NCI-H345 (cell line): ENCODE measurements around the gene HKDC1.
A peak's percentile ranks its signal among the peaks of the same experiment; 100 is the strongest.
"Not testable (repeated sequence)": the region's sequence is repeated elsewhere in the genome, so short reads cannot be mapped to it uniquely, and the experiment has no call there.

Experiments used
- DNase-seq: peaks from one replicate; lab custom pipeline; 2025; lab: John Stamatoyannopoulos, UW

HKDC1 gene, protein sequence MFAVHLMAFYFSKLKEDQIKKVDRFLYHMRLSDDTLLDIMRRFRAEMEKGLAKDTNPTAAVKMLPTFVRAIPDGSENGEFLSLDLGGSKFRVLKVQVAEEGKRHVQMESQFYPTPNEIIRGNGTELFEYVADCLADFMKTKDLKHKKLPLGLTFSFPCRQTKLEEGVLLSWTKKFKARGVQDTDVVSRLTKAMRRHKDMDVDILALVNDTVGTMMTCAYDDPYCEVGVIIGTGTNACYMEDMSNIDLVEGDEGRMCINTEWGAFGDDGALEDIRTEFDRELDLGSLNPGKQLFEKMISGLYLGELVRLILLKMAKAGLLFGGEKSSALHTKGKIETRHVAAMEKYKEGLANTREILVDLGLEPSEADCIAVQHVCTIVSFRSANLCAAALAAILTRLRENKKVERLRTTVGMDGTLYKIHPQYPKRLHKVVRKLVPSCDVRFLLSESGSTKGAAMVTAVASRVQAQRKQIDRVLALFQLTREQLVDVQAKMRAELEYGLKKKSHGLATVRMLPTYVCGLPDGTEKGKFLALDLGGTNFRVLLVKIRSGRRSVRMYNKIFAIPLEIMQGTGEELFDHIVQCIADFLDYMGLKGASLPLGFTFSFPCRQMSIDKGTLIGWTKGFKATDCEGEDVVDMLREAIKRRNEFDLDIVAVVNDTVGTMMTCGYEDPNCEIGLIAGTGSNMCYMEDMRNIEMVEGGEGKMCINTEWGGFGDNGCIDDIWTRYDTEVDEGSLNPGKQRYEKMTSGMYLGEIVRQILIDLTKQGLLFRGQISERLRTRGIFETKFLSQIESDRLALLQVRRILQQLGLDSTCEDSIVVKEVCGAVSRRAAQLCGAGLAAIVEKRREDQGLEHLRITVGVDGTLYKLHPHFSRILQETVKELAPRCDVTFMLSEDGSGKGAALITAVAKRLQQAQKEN

DNA sequence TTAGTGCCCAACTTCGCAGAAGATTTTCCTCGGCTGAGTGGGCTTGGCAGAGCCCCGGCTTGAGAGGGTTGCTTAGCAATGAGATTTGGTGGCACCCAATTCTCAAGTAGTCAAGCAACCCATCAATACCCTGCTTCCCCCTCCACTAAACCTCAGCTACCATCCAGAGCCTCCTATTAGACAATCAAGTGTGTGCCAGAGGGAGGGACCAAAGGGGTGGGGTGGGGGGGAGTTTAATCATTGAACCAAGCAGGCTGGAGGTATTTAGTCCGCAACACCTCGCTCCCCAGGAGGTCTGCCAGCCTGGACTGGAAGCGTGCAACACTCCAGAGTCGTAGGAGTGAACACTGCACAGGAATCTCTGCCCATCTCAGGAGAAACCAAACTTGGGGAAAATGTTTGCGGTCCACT is at the start of gene HKDC1:
HKDC1 (plus strand) TSS at position 292 of the 411 bp plus-strand sequence; CDS start at position 396, 104 bp downstream.
- no peak for DNase-seq

DNA sequence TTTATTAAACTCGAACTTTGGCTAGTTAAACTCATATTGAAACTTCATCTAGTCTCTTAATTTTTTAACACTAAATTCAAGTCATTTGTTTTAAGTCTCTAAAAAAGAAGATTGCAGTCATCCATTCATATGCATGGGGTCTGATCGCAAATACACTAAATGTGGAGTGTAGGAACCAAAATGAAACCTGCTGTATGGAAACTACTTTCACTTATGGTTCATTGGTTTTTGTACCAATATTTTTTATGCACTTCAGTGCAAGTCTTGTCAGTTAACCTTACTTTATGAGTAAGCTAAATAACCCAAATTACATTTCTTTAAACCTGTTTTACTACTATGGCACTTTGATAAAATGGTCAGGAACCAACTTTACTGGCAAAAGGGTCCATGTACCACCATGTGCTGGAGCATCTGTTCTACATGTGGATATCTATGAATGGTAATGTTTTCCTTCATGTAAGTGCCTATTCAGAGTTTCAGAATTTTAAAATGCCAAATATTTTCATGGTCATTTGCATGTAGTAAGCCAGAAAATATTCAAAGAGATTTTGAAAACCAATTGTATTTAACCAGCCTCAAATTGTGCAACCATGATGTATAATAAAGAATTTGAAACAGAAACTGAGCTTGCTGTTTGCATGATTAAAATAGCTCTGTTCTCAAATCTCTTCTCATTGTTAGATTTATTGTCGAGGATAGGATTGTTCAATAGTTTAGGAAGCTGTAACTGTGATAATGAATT is 47.7 kb upstream of the HKDC1 start:
- no peak for DNase-seq

DNA sequence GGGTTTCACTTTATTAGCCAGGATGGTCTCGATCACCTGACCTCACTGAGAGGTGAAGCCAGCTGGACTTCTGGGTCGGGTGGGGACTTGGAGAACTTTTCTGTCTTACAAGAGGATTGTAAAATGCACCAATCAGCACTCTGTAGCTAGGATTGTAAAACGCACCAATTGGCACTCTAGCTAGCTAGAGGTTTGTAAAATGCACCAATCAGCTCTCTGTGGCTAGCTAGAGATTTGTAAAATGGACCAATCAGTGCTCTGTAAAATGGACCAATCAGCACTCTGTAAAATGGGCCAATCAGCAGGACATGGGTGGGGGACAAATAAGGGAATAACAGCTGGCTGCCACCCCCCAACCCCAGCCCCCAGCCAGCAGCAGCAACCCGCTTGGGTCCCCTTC is 44.8 kb upstream of the HKDC1 start:
- DNase-seq: not testable (repeated sequence)

DNA sequence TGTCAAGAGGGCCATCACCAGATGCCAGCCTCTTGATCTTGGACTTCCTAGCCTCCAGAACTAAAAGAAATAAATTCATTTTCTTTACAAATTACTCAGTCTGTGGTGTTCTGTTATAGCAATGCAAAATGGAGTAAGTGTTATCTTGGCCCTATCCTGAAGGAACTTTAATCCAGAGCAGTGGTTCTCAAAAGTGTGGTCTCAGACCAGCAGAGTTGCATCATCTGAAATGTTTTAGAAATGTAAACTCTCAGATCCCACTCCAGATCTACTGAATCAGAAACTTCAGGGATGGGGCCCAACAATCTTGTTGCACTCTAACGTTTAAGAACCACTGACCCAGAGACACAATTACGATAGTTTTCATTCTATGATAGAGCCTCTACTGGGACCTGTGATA is 43.3 kb upstream of the HKDC1 start:
- no peak for DNase-seq

DNA sequence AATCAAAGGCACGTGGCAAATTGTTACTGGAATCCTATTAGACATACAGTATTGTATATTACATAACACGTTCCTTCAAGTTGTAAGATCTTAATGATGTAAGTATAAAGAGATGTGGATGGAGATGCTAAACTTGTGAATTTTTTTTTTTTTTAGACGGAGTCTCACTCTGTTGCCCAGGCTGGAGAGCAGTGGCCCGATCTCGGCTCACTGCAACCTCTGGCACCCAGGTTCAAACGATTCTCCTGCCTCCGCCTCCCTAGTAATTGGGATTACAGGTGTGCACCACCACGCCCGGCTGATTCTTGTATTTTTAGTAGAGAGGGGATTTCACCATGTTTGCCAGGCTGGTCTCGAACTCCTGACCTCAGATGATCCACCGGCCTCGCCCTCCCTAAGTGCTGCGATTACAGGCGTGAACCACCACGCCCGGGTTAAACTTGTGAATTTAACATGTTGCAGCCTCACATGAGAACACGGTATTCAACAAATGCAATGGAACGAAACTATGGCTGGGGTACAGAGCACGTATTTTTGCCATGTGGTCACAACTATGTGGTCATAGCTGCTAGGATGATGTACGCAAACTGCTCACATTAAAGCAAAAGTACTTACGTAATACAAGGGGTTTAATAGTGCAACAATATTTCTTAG is 40.9 kb upstream of the HKDC1 start:
- DNase-seq: no peak

DNA sequence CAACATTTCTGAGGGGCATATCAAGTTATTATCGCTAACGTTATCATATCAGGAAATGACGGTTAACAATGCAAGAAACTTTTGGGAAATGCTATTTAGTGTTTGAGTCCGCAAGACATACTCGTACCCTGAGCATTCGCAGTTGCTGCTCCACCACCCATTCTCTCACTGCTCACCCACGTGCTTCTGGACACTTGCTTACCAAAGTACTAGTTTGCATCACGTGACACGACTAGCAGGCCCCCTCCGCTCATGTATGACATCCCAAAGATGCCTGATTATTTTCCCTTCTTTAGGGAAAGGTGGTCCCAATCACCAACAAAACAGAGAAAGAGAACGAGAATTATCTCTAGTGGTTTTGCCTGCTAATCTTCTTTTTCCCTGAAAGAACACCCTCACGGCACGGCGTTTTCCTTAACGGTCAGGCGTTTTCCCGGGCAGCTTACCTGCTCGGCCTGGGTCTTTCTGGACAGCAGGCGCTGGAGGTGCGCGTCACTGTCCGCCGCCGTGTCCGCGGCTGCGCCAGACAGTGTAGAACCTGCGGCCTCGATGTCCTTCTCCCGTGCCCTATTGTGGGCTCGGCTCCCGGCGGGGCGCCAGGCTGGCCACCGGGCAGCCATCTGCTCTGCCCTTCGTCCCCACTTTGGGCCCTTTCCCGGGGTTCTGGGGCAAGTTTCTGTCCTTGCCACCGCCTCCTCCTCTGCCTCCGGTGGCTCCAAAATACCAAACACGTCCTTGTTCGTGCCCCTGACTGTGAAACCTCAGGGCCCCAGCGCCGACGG is 40.2 kb upstream of the HKDC1 start, which contains the start of gene SUPV3L1:
SUPV3L1 (plus strand) TSS at position 492 of the 782 bp plus-strand sequence; CDS start at position 550, 58 bp downstream.
- peak; percentile 88 for DNase-seq

DNA sequence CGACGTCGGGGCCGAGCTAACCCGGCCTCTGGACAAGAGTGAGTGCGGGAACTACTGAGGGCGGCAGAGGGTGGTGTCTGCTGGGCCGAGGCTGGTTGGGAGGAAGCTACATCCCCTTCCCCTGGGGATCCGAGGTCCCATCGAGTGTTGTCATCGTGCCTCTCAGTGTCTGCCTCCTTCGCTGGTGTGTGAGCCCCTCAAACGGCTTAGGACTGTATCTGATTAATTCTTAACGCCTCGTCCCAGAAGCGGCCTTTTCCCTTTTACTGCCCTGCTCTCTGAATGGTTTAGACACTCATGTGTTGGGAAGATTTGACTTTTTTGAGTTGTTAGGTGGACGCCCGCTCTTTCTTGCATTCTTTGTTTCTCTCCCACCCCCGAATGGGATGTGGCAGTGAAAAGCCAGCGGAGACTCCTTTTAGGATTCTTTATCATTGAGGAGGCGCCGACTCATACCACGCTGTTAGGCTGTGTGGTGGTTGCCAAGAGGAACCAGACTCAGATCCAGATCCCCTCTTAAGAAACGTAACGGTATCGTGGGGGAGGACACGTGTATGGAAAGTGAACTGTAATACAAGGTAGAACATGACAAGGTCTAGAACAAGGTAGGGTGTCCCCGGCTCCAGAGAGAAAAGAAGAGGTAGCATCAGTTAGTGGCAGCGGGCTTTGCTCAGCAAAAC is 39.5 kb upstream of the HKDC1 start:
- DNase-seq: no peak

DNA sequence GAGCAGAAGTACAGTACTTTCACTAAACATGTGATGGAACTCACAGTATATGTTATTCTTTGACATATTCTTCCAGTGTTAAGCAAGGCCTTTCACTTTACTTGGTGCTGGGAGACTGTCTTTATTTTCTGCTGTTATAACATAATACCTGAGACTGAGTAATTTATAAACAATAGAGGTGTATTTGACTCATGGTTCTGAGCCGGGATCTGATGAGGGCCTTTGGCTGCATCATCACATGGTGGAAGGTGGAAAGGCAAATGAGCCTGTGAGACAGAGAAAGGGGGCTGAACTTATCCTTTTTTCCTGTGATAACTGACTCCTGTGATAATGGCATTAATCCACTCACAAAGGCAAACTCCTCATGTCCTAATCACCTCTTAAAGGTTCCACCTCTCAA is 38.7 kb upstream of the HKDC1 start:
- no peak for DNase-seq

DNA sequence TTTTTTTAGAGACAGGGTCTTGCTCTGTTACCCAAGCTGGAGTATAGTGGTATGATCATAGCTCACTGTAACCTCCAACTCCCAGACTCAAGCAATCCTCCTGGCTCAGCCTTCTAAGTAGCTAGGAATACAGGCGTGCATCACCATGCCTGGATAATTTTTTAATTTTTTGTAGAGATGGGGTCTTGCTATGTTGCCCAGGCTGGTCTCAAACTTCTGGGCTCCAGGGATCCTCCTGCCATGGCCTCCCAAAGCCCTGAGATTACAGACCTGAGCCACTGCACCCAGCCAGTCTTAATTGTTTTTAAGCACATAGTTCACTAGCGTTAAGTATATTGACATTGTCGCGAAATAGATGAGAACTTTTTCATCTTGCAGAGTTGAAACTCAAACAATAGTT is 38.1 kb upstream of the HKDC1 start:
- no peak for DNase-seq

DNA sequence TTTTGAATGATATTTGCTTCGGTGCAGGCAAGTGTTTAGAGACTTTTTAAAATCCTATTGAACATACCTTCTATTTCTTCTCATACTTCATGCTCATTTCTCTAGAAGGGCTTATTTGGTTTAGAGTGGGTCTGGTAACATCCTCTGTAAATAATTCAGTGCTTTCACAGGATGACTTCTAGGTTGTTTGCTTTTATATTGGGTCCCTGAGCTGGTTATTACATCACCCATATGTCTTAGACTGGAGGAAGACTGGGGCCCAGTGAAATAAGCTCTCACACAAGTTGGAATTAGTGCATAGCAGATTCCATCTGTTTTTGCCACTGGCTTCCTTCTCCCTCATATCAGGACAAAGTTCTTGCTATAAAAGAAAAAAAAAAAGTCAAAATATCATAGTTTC is 33.6 kb upstream of the HKDC1 start:
- no peak for DNase-seq

DNA sequence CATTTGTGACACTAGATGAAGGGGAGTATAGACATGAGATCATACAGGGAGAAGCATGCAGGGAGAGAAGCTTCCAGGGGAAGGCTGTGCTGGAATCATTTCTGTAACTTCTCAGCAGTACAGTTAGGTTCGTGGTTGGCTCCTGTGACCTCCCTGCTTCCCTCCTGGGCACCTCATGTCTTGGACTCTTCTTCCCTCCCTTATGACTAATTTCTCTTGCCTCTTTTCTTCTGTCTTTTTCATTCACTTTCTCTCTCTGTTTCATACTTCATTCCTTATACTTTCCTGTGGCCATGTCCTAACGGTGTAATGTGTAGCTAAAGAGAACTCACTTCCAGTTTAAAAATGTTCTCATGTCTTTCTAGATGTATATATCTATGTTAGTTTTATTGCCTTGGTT is 19.1 kb upstream of the HKDC1 start:
- no peak for DNase-seq

DNA sequence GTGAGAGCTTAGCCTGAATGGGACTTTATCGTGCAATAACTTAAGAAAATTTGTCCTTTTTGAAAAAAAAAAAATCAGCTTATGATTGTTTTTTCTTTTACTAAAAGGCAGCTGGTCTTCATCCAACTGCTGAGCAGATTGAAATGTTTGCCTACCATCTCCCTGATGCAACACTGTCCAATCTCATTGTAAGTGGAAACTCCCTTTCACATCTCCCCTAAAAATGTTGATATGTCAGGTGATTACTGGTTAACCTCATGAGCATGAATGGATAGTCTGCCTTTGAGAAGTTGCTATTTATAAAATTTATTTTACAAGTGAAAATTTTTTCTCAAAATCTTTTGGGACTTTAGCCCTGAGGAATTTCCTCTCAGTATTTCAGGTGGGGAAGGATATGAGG is 17.8 kb upstream of the HKDC1 start:
- DNase-seq: no peak

DNA sequence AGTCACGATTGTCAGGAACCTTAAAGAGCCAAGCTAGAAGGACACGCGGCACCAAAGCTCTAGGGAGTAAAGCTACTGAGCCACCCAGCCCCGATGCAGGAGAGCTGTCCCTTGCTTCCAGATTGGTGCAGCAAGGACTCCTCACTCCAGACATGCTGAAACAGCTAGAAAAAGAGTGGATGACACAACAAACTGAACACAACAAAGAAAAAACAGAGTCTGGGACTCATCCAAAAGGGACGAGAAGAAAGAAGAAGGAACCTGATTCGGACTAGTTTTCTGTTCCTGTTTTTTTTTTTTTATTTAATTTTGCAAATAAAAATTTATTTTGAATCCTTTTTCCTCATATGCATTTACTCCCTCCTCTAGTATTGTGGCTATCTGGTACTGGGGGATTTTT is 11.4 kb upstream of the HKDC1 start:
- no peak for DNase-seq

DNA sequence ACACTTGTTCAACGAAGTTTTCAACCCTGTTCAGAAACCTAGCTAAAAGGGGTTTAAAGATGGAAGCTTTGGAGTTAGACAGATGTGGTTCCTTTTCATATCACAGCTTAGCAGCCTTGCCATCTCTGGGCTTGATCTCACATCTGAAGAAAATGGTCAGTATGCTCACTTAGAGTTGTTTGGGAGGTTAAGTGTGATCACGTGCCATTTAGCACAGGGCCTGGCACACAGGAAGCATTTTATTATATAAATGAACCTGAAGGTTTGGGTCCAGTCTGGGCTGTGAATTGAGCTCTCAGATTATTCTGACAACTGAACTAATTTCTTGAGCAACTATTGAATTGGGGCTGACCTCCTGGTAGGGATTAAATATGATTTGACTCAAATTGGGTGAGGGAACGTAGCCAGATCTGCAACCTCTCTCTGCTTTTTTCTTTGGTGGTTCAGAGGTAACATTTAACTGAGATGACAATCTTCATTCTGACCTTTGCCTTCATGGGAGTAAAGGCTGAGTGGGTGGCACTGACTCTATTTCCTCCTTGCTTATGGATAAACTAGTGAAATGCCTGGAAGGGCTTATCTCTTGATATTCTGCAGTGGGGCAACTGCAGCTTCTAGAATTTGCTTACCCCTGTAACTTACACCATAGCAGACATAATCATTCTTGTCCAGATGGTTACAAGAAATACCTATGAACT is 10.2 kb upstream of the HKDC1 start:
- DNase-seq: no peak

DNA sequence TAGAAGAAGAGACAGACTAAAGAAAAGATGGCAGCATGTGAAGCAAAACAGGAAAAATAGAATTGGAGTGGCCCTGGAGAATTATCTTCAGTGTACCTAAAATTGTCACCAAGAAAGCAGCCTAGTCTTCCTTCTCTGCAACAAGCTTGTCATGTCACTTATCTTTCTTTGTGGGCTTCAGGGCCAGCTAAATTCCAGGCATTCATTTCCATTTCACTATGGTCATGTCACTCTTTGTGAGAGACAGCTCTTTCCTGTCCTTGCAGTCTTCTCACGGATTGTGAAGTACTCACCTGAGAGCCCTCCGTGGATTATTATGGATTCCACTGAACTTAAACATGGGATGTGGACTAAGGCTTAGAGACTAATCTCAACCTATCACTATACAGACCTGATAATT is 9.0 kb upstream of the HKDC1 start:
- no peak for DNase-seq

DNA sequence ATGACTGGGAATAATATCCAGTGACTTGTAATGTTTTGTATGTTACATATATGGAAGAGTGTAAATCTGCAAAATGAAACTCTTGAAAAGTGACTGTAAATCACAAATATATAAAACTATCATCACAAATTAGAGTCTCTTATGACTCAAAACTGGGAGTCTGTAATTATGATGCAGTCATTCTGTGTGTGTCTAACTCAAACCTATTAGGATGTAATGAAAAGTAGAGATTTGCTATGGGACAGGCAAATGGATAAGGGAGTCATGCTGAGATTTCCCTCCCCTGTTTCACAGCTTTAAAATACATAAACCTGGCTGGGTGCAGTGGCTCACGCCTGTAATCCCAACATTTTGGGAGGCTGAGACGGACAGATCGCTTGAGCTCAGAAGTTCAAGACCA is 8.6 kb upstream of the HKDC1 start:
- DNase-seq: no peak

DNA sequence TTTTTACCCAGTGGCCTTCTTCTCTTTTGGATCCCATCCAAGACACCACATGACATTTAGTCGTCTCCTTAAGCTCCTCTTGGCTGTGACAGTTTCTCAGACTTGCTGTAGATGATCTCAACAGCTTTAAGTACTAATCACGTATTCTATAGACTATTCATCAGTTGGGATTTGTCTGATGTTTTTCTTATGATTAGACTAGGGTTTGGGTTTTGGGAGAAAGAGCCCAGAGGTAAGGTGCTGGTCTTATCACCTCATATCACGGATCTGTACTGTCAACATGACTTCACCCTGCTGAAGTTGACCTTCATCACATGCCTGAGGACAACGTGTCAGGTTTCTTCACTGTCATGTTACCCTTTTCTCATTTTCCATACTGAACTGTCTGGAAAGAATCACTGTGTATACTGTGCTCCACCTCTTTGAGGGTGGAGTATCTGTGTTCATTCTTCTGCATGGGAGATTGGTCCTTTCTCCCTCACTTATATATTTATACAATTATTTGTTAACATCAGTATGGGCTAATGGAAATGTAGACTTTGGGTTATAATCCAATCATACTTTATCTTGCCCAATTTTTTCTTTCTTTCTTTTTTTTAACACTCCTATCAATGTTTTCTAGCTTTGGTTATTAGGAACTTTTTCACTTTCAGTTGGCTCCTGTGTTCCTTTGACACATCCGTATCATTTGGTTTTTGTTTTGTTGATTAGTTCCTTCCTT is 6.4 kb upstream of the HKDC1 start:
- DNase-seq: no peak

DNA sequence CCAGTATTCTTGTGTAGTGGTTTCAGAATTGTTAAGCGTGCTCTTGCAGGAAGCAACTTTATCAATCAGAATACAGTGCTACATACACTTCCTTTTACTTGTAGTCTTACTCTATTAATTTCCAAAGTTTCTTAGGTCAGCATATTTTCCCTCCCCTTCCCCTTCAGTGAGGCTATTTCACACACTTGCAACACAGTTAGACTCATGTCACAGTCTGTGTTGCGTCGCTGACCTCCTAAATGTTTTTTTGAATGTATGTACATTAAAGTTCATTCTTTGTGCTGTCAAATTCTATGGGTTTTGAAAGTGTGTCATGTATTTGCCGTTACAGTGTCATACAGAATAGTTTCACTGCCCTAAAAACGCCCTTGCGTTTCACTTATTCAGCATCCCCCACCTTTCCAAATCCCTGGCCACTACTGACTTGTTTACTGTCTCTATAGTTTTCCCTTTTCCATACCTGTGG is 5.4 kb upstream of the HKDC1 start:
- no peak for DNase-seq
